Measurements from ENCODE around the gene CCDC60.

Gene CCDC60

DNA sequence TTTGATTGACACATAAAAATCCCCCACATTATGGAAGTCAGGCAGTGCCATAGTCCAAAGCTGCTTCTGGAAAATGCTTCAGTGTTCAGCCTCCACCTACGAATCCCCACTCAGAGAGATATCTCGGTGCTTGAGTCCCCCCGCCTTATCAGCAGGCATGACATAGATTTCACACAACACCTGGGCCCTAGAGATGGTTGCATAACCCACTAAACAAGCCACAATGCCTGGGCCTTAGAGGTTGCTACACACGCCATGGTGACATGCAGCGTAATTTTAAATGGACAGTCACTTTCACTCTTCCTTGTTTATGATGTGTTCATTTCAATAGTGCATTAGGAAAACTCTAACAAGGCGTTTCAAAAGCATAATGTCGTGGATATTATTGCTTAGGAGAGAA is 38.0 kb downstream of the CCDC60 start:
- TF ChIP-seq, protein P1, sequence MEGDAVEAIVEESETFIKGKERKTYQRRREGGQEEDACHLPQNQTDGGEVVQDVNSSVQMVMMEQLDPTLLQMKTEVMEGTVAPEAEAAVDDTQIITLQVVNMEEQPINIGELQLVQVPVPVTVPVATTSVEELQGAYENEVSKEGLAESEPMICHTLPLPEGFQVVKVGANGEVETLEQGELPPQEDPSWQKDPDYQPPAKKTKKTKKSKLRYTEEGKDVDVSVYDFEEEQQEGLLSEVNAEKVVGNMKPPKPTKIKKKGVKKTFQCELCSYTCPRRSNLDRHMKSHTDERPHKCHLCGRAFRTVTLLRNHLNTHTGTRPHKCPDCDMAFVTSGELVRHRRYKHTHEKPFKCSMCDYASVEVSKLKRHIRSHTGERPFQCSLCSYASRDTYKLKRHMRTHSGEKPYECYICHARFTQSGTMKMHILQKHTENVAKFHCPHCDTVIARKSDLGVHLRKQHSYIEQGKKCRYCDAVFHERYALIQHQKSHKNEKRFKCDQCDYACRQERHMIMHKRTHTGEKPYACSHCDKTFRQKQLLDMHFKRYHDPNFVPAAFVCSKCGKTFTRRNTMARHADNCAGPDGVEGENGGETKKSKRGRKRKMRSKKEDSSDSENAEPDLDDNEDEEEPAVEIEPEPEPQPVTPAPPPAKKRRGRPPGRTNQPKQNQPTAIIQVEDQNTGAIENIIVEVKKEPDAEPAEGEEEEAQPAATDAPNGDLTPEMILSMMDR (IDR thresholded peaks at IDR 0.05), result no peak
- H3K9ac ChIP-seq, result no peak overlapping the region
- no peak overlapping the region for H3K27ac ChIP-seq
- H3K79me2 ChIP-seq, result no peaks in the 10 kb centered on the region
- no peak overlapping the region for H2AFZ ChIP-seq
- H3K4me2 ChIP-seq (ENCODE audit: low read length), result no peak overlapping the region
- no peaks in the 10 kb centered on the region for H3K4me1 ChIP-seq
- H3K9me3 ChIP-seq (ENCODE audit: control insufficient read depth, low read length), result no peaks in the 10 kb centered on the region
- H3K27me3 ChIP-seq (ENCODE audit: control insufficient read depth, insufficient read depth, low read length), result no peaks in the 10 kb centered on the region
- no peaks in the 10 kb centered on the region for H3K36me3 ChIP-seq (ENCODE audit: control insufficient read depth, insufficient read depth, low read length)
- H3K4me3 ChIP-seq (ENCODE audit: low read depth, low read length), result no peak overlapping the region

GRCh38 chr12:119373001-119373400 is 38.5 kb downstream of the CCDC60 start:
- Histone ChIP-seq H3K9me3 (ENCODE audit: control insufficient read depth, low read length) (no peaks in the 10 kb centered on the region), H3K79me2 (no peaks in the 10 kb centered on the region), H3K27ac (no peak overlapping the region), H3K4me1 (no peaks in the 10 kb centered on the region), H3K9ac (no peak overlapping the region), H3K36me3 (ENCODE audit: control insufficient read depth, insufficient read depth, low read length) (no peaks in the 10 kb centered on the region), H3K4me2 (ENCODE audit: low read length) (no peak overlapping the region), H3K27me3 (ENCODE audit: control insufficient read depth, insufficient read depth, low read length) (no peaks in the 10 kb centered on the region), H3K4me3 (ENCODE audit: low read depth, low read length) (no peak overlapping the region), H2AFZ (no peak overlapping the region)
- TF ChIP-seq, protein P1 (IDR thresholded peaks at IDR 0.05), result no peak

DNA sequence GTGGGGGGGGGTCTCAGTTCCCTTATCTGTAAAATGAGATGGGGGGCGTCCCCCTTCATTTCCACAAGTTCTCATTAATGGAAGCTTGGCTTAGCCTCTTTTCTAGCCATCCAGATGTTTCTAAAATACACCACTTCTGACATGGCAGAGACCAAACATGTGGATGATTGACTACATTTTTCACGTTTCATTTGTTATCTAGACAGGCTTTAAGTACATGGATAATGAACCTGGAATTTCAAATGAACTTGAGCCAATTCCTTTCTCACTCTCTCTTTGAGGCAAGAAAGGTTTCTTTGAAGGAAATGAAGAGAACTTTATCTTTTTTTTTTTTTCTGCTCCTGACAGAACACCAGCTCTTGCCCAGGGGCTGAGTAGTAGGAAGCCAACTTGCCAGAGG is 39.1 kb downstream of the CCDC60 start:
- Histone ChIP-seq H3K79me2 (no peaks in the 10 kb centered on the region), H3K4me3 (ENCODE audit: low read depth, low read length) (no peak overlapping the region), H3K9ac (no peak overlapping the region), H3K9me3 (ENCODE audit: control insufficient read depth, low read length) (no peaks in the 10 kb centered on the region), H3K27me3 (ENCODE audit: control insufficient read depth, insufficient read depth, low read length) (no peaks in the 10 kb centered on the region), H2AFZ (no peak overlapping the region), H3K36me3 (ENCODE audit: control insufficient read depth, insufficient read depth, low read length) (no peaks in the 10 kb centered on the region), H3K27ac (no peak overlapping the region), H3K4me1 (no peaks in the 10 kb centered on the region), H3K4me2 (ENCODE audit: low read length) (no peak overlapping the region)
- TF ChIP-seq, protein P1 (IDR thresholded peaks at IDR 0.05), result no peak

DNA sequence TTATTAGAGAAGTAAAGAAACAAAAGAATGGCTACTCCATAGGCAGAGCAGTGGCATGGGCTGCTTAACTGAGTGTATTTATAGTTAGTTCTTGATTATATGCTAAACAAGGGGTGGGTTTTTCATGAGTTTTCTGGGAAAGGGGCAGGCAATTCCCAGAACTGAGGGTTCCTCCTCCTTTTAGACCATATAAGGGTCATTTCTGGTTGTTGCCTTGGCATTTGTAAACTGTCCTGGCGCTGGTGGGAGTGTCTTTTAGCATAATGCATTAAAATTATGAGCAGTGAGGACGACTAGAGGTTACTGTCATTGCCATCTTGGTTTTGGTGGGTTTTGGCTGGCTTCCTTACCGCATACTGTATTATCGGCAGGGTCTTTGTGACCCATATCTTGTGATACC is 40.1 kb downstream of the CCDC60 start:
- H3K27ac ChIP-seq, result no peak overlapping the region
- H3K4me2 ChIP-seq (ENCODE audit: low read length), result no peak overlapping the region
- TF ChIP-seq, protein P1 (IDR thresholded peaks at IDR 0.05), result no peak
- no peak overlapping the region for H3K4me3 ChIP-seq (ENCODE audit: low read depth, low read length)
- H2AFZ ChIP-seq, result no peak overlapping the region
- H3K36me3 ChIP-seq (ENCODE audit: control insufficient read depth, insufficient read depth, low read length), result no peaks in the 10 kb centered on the region
- H3K9ac ChIP-seq, result no peak overlapping the region
- no peaks in the 10 kb centered on the region for H3K4me1 ChIP-seq
- H3K9me3 ChIP-seq (ENCODE audit: control insufficient read depth, low read length), result no peaks in the 10 kb centered on the region
- H3K79me2 ChIP-seq, result no peaks in the 10 kb centered on the region
- no peaks in the 10 kb centered on the region for H3K27me3 ChIP-seq (ENCODE audit: control insufficient read depth, insufficient read depth, low read length)

DNA sequence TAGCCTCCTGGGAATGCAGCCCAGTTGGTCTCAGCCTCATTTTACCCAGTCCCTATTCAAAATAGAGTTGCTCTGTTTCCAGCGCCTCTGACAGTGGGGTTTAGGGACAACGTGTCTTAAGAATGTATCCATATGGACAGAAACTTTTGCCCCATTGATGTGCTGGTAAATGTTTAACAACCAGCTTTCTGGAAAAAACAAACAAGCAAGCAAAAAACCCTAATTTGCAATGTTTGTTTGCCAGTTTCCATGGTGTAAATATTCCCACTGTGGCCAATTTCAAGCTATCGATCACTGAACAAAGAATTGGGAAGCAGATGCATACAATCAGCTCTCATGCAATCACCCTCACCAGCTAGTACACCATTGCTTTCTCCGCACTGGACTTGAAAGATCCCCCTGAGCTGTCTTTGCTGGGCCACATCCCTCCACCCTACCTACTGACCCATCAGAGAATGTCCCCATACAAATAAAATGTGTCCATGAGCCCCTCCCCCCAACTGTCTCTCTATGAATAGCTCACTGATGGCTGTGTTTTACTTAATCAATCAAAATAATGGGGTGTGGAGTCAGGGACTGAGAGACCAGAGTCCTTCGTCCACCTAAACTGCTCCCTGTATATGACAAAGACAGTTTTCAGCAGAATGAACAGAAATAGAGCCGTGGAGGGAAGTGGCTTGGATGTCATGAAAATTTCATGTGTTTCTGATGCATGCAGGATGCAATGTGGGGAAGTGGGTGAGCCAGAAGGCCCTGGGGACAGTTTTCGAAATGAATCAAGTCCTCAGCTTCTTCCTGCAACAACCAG is 40.8 kb downstream of the CCDC60 start:
- Histone ChIP-seq H3K4me1 (no peaks in the 10 kb centered on the region), H3K9ac (no peak overlapping the region), H2AFZ (no peak overlapping the region), H3K4me2 (ENCODE audit: low read length) (no peak overlapping the region), H3K27me3 (ENCODE audit: control insufficient read depth, insufficient read depth, low read length) (no peaks in the 10 kb centered on the region), H3K79me2 (no peaks in the 10 kb centered on the region), H3K36me3 (ENCODE audit: control insufficient read depth, insufficient read depth, low read length) (no peaks in the 10 kb centered on the region), H3K9me3 (ENCODE audit: control insufficient read depth, low read length) (no peaks in the 10 kb centered on the region), H3K4me3 (ENCODE audit: low read depth, low read length) (no peak overlapping the region), H3K27ac (no peak overlapping the region)
- TF ChIP-seq, protein P1 (IDR thresholded peaks at IDR 0.05), result no peak
